ENCODE results near the gene SYNE1. TPM values are rescaled to one million over a fixed set of nuclear protein-coding genes. Genes with fewer than 3 reads are reported as not detected.

Gene SYNE1
- total and polyA plus RNA-seq, 2 experiments from 2014 or later = 17.6 to 59.9 TPM

GRCh38 chr6:152484806-152485205 lies 152.4 kb downstream of the SYNE1 start:
- Histone ChIP-seq H3K4me1 (ENCODE audit: insufficient read depth) (no peaks in the 10 kb centered on the region), H3K4me3 (no peak overlapping the region), H3K27me3 (no peaks in the 10 kb centered on the region), H3K79me2 (no peaks in the 10 kb centered on the region), H3K4me2 (no peak overlapping the region), H3K27ac (no peak overlapping the region), H2AFZ (no peak overlapping the region), H3K9me3 (ENCODE audit: low read depth) (no peaks in the 10 kb centered on the region), H3K36me3 (replicated peaks; ENCODE audit: insufficient read depth, low read depth) (no peaks in the 10 kb centered on the region), H3K9me2 (replicated peaks; ENCODE audit: insufficient read depth) (no peaks in the 10 kb centered on the region), H4K20me1 (ENCODE audit: insufficient read depth, poor library complexity, severe bottlenecking) (no peaks in the 10 kb centered on the region)
- DNase-seq (ENCODE audit: low spot score) = no peak
- TF ChIP-seq CTCF (IDR thresholded peaks at IDR 0.05; ENCODE audit: poor library complexity) = no peak
- WGBS (ENCODE audit: low lambda C conversion rate, missing lambda C conversion rate) = 89% methylated on average over 2 of the region's 2 CpGs

- Histone ChIP-seq H4K20me1 (ENCODE audit: insufficient read depth, poor library complexity, severe bottlenecking) (no peaks in the 10 kb centered on the region), H3K4me1 (ENCODE audit: insufficient read depth) (no peaks in the 10 kb centered on the region), H2AFZ (no peak overlapping the region), H3K4me2 (no peak overlapping the region), H3K9me2 (replicated peaks; ENCODE audit: insufficient read depth) (no peaks in the 10 kb centered on the region), H3K9me3 (ENCODE audit: low read depth) (no peaks in the 10 kb centered on the region), H3K36me3 (replicated peaks; ENCODE audit: insufficient read depth, low read depth) (no peaks in the 10 kb centered on the region), H3K27me3 (no peaks in the 10 kb centered on the region), H3K27ac (no peak overlapping the region), H3K4me3 (no peak overlapping the region), H3K79me2 (no peaks in the 10 kb centered on the region)
- DNase-seq (ENCODE audit: low spot score) = no peak
- 100% methylated on average over 1 of the region's 1 CpG for WGBS (ENCODE audit: low lambda C conversion rate, missing lambda C conversion rate)
- TF ChIP-seq CTCF (IDR thresholded peaks at IDR 0.05; ENCODE audit: poor library complexity) (no peak), EZH2 (IDR thresholded peaks at IDR 0.05; ENCODE audit: borderline replicate concordance) (no peak), EZH2phosphoT487 (IDR thresholded peaks at IDR 0.05; ENCODE audit: low read depth, severe bottlenecking, unreplicated experiment) (no peak)
These were observed 154.9 kb downstream of the SYNE1 start for GRCh38 chr6:152482289-152482688.

GRCh38 chr6:152478377-152479010 lies 158.7 kb downstream of the SYNE1 start:
- Histone ChIP-seq H3K4me3 (no peak overlapping the region), H3K4me2 (no peak overlapping the region), H3K27me3 (no peaks in the 10 kb centered on the region), H3K9me3 (ENCODE audit: low read depth) (no peaks in the 10 kb centered on the region), H3K36me3 (replicated peaks; ENCODE audit: insufficient read depth, low read depth) (no peaks in the 10 kb centered on the region), H3K9me2 (replicated peaks; ENCODE audit: insufficient read depth) (no peaks in the 10 kb centered on the region), H2AFZ (no peak overlapping the region), H3K27ac (no peak overlapping the region), H3K79me2 (no peaks in the 10 kb centered on the region), H4K20me1 (ENCODE audit: insufficient read depth, poor library complexity, severe bottlenecking) (no peaks in the 10 kb centered on the region), H3K4me1 (ENCODE audit: insufficient read depth) (no peaks in the 10 kb centered on the region)
- WGBS (ENCODE audit: low lambda C conversion rate, missing lambda C conversion rate) = 97% methylated on average over 11 of the region's 11 CpGs
- no peak for DNase-seq (ENCODE audit: low spot score)
- no peak for TF ChIP-seq EZH2phosphoT487 (IDR thresholded peaks at IDR 0.05; ENCODE audit: low read depth, severe bottlenecking, unreplicated experiment)
- no peak for TF ChIP-seq CTCF (IDR thresholded peaks at IDR 0.05; ENCODE audit: poor library complexity)
- no peak for TF ChIP-seq EZH2 (IDR thresholded peaks at IDR 0.05; ENCODE audit: borderline replicate concordance)

GRCh38 chr6:152474354-152474753 lies 162.8 kb downstream of the SYNE1 start:
- no peaks in the 10 kb centered on the region for H4K20me1 ChIP-seq (ENCODE audit: insufficient read depth, poor library complexity, severe bottlenecking)
- 85% methylated on average over 1 of the region's 1 CpG for WGBS (ENCODE audit: low lambda C conversion rate, missing lambda C conversion rate)
- H3K4me2 ChIP-seq = no peak overlapping the region
- no peaks in the 10 kb centered on the region for H3K36me3 ChIP-seq (replicated peaks; ENCODE audit: insufficient read depth, low read depth)
- no peaks in the 10 kb centered on the region for H3K9me2 ChIP-seq (replicated peaks; ENCODE audit: insufficient read depth)
- no peaks in the 10 kb centered on the region for H3K27me3 ChIP-seq
- no peak overlapping the region for H3K27ac ChIP-seq
- no peaks in the 10 kb centered on the region for H3K79me2 ChIP-seq
- H3K4me1 ChIP-seq (ENCODE audit: insufficient read depth) = no peaks in the 10 kb centered on the region
- no peak for TF ChIP-seq EZH2 (IDR thresholded peaks at IDR 0.05; ENCODE audit: borderline replicate concordance)
- TF ChIP-seq EZH2phosphoT487 (IDR thresholded peaks at IDR 0.05; ENCODE audit: low read depth, severe bottlenecking, unreplicated experiment) = no peak
- TF ChIP-seq CTCF (IDR thresholded peaks at IDR 0.05; ENCODE audit: poor library complexity) = no peak
- no peaks in the 10 kb centered on the region for H3K9me3 ChIP-seq (ENCODE audit: low read depth)
- no peak for DNase-seq (ENCODE audit: low spot score)
- H2AFZ ChIP-seq = no peak overlapping the region
- H3K4me3 ChIP-seq = no peak overlapping the region
